GM20431 (cell line): Measurements from ENCODE around the gene MEIS1.
"Not testable (repeated sequence)": the region's sequence is repeated elsewhere in the genome, so short reads cannot be mapped to it uniquely, and the experiment has no call there.

Source experiments
- in situ Hi-C: fragments of 300-500 bp; cut with MseI, MboI; formaldehyde crosslinking; loops from one replicate; pipeline ENCODE4 v1.15.0; 2020; ENCODE audit warnings: low sequenced_read_pairs; ENCODE audit not compliant: unreplicated experiment

MEIS1 gene

DNA sequence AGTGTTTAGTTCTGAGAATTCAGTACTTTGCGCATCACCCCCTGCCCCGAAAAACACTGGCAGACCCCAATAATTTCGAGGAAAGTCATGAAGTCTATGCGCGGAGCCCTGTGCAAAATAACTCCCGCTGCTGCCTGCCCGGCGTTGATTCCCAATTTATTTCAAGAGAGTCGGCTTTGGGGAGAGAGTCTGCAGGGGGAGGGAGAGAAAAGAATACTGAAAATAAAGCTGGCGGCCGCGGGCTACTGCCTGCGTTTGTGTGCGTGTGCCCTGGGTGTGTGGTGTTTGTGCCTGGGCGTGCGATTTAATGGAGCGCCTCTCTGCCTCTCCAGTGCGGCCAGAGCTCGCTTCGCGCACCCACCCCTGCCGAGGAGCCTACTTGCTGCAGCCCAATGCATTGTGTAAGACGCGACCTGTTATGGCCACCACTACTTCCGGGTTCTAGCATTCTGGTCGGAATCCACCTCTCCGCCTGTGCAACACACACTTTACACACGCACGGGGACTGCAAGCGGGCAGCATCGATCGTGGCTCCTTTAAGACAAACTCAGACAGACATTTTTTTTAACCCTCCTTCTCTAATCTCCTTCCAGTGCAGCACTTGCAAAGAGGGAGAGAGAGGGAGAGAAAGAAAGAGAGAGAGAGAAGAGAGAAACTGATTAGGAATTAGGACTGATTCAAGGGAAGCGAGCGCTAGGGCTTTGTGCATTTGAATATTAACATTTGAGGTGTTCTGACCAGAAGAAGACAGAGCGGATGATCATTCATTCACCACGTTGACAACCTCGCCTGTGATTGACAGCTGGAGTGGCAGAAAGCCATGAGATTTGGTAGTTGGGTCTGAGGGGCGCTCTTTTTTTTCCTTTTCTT lies at the start of gene MEIS1:
Gene MEIS1, plus strand, starts transcription at position 447 of the 870 bp plus-strand sequence. CDS start 732 bp downstream, outside the sequence.
- in situ Hi-C loops, result no loop called here

DNA sequence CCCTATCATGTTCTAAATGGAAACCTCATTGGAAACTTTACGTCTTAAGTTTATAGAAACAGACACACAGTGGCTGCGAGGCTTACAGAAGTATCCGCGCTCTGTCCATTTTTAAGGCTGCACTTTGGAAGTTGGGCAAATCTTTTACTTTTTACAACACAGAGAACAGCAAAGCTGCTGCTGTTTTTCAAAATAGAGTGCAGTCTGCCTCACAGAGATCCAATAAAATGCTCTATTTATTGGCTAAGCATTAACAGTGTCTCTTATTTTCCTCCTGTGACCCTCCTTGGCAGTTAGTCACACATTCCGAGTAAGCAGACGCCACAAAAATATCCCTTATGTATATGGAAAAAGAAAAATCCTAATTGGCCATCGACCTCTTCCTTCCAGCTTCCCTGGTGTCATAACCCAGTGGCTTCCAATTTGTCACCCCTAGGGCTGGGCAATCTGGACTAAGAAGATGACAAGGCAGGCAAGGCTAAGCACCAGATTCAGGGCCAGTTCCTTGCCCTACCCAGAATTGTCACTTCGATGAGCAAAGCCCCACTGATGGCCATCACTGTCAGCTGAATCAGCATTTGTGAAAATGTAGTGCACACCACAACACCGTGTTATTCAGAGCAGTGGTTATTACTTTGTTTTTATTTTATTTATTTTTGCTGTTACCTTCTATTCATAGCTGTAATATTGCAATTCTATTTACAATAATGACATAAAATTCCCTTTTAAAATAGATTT lies 47.7 kb upstream of the MEIS1 start:
- in situ Hi-C loops, result no loop called here

GRCh38 chr2:66389651-66390131 lies 45.2 kb upstream of the MEIS1 start:
- in situ Hi-C loops, result no loop called here

DNA sequence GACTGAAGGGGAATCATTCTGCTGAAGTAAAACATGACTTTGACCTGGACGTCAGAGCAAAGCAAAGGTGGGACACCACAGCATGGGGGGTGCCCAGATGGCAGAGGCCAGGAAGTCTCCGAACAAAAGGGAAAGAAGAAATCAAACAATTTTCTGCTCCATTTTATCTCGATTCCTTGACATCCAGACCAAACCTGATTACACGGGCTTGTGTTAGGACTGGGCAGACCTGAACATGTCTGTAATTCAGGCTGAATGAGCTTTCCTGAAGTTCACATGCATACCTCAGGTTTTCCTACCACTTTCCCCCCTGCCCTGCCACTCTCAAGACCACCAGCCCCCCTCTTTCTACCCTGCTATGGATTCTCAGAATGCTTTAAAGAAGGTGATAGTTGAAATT lies 44.8 kb upstream of the MEIS1 start:
- in situ Hi-C loops, result no loop called here

DNA sequence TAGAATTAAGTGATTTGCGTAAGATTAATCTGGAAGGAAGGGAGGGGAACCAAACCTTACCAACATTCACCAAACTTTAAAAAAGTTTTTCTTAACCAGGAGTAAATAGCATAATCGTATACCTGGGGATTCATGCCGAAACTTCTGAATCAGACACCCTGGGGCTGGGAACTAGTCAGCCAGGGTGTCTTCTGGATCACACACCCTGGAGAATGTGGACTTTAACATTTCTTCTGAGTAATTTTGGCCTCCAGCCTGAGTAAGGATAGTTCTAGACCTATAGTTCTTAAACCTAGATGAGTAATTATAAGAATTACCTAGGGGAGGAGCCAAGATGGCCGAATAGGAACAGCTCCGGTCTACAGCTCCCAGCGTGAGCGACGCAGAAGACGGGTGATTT lies 44.1 kb upstream of the MEIS1 start:
- in situ Hi-C loops, result no loop called here

DNA sequence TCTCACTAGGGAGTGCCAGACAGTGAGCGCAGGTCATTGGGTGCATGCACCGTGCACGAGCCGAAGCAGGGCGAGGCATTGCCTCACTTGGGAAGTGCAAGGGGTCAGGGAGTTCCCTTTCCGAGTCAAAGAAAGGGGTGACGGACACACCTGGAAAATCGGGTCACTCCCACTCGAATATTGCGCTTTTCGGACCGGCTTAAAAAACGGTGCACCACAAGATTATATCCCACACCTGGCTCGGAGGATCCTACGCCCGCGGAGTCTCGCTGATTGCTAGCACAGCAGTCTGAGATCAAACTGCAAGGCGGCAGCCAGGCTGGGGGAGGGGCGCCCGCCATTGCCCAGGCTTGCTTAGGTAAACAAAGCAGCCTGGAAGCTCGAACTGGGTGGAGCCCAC lies 43.7 kb upstream of the MEIS1 start:
- in situ Hi-C loops, result not testable (repeated sequence)

- in situ Hi-C loops, result no loop called here
These were observed 29.5 kb upstream of the MEIS1 start for GRCh38 chr2:66405473-66405872.

DNA sequence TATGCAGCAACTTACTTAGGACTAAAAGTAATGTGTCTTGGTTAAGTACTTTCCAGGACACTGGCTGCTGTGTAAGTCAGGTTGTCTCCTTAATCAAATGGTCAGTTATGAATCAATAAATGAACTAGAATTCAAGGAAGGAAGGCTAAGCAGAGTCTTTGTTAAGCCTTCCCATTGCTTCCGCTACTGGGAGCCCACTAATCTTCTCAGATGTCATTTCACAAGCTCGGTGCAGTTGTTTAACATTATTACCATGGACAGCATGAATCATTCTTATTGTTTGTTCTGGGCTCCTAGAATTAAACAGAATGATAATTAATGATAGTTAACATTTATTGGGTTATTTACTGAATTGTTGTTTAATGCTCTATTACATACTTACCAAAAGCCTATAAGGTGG lies 26.0 kb upstream of the MEIS1 start:
- in situ Hi-C loops, result no loop called here

DNA sequence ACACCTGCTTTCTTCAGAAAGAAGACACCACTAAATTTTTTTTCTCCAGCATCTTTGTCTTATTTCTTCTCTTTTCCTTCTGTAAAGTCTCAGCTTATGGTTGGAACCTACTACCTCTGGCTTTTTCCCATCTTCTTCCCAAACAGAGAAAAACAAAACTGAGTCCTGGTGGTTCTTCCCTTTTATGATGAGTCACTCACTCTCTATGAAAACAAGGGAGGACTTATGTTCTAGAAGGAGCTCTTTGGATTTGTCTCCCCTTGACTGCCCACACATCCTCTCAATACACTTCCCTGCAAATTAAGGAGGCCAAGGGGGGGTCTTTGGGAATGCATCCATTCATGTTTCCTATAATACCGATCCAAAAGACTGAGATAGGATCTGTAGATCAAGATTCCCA lies 22.1 kb upstream of the MEIS1 start:
- in situ Hi-C loops, result no loop called here

- in situ Hi-C loops, result no loop called here
These were observed 20.0 kb upstream of the MEIS1 start for GRCh38 chr2:66414896-66415295.

GRCh38 chr2:66418381-66418780 lies 16.5 kb upstream of the MEIS1 start:
- in situ Hi-C loops, result no loop called here

- in situ Hi-C loops, result no loop called here
These were observed 13.3 kb upstream of the MEIS1 start for GRCh38 chr2:66421612-66422011.

GRCh38 chr2:66423391-66424124 lies 11.4 kb upstream of the MEIS1 start:
- in situ Hi-C loops, result no loop called here

DNA sequence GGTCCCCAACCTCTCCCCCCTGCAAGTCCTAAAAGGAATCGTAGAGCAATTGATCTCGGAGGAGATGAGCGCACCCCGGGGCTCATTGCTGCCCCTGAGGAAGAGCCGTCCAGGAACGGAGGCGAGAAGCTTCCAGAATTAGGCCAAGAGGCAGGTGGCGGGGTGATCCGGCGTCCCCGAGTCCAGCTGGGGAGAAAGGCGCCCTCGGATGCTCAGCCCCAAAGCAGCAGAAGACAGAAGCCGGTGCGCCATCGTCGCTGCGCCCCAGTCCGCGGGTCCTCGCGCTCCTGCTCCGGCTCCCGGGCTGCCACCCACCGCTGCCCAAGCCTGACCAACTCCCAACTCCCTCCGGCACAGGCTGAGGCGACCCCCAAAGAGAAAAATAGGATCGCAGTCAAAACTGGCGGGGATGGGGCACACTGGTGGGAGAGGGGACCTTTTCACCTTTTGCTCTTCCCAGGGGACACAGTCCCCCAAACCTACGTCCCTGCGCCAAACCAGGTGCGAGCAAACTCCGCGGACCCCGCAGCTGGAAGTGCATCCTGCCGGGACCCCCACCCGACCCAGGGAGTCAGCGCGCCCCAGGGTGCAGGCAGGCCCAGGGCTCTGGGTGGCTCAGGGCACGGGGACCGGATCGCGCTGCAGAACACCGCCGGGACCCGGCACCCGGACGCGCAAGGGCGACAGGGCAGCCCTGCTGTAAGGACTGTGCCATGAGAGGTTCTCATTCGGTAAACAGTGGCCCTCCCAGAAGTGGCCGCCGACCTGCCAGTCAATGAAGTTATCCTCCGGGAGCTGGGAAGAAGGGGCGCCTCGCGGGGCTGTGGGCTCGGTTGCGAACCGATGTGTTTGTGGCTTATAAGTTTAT lies 8.4 kb upstream of the MEIS1 start:
- in situ Hi-C loops, result no loop called here

GRCh38 chr2:66427300-66427699 lies 7.6 kb upstream of the MEIS1 start:
- in situ Hi-C loops, result no loop called here

- in situ Hi-C loops, result no loop called here
These were observed 5.8 kb upstream of the MEIS1 start for GRCh38 chr2:66428986-66429612.

- in situ Hi-C loops, result no loop called here
These were observed 5.0 kb upstream of the MEIS1 start for GRCh38 chr2:66429693-66430504.

DNA sequence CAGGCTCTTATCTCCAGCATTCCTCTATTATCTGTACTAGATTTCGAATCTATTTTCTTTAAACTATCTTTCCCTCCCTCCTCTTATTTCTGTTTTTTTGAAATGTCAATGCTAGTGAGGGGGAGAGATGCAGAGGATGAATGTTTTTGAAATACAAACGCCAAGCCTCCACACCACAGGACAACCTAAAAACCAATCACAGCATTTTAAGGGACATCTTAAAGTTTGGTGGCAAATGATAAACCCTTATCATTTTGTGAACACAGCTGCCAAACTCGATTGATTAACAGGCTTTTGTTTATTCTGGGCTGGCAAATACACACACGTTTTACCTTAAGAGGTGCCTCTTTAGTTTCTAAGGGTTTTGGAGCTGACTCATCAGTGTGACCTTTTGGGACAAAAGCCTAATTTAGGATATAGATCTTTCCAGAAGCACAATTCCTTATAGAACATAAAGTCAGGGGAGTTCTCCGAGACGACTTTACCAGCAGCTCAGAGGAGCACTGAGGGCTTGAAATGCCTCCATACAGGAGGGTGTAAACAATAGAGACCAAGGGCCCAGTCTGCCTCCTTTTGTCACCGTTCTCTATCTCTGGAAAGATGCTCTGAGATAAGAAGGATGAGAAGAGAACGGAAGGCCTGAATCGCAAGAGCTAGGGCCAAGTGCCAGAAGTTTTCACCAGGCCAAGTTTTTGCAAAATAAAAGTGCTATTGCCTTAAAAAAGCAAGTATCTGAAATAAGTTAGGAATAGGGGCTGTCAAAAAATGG lies 4.2 kb upstream of the MEIS1 start:
- in situ Hi-C loops, result no loop called here
